ENCODE measurements around the gene PSENEN.

- no peak for TF ChIP-seq CTCF (IDR thresholded peaks at IDR 0.05)
- no peak for TF ChIP-seq USF2 (IDR thresholded peaks at IDR 0.05)
- no peak for TF ChIP-seq POLR2AphosphoS2 (conservative IDR thresholded peaks at IDR 0.05; ENCODE audit: low read length)
- TF ChIP-seq POLR2A (IDR thresholded peaks at IDR 0.05; ENCODE audit: low read length) = no peak
- no peak for TF ChIP-seq SREBF2 (IDR thresholded peaks at IDR 0.05)
- no peak for TF ChIP-seq EP300 (IDR thresholded peaks at IDR 0.05)
- TF ChIP-seq BHLHE40 (IDR thresholded peaks at IDR 0.05; ENCODE audit: low read depth, low read length) = no peak
Measured at GRCh38 chr19:35754370-35755130, 9.1 kb downstream of the PSENEN start.

Data from A549 (cell line).